GM23338 (cell line): Measurements from ENCODE around the gene EYS.

Experiments used
- CREB1 ChIP-seq: fragments of 250-450 bp; sonication (Bioruptor Pico); IDR thresholded peaks from 2 replicates; pipeline ENCODE4 v1.5.0; 2020; ENCODE audit warnings: low read depth, mild to moderate bottlenecking, moderate library complexity
- CTCF ChIP-seq, 2 experiments: fragments of 200-600 bp in 1 of 2; sonication (generic) in 1 of 2; conservative IDR thresholded peaks; 2 replicates each; pipeline versions ENCODE4 v1.5.1 to v1.6.1; 2016 to 2017; ENCODE audit warnings: antibody characterized with exemption in 2 of 2, low read depth in 2 of 2, mild to moderate bottlenecking in 2 of 2, moderate library complexity in 1 of 2
- EZH2 ChIP-seq: fragments of 200-600 bp; sonication (generic); IDR thresholded peaks from one replicate; pipeline ENCODE4 v1.8.0; 2017; ENCODE audit warnings: antibody characterized with exemption, mild to moderate bottlenecking, low read depth; ENCODE audit not compliant: unreplicated experiment
- EZH2phosphoT487 ChIP-seq: fragments of 200-600 bp; sonication (generic); IDR thresholded peaks from one replicate; pipeline ENCODE4 v1.8.1; 2018; ENCODE audit warnings: antibody characterized with exemption; ENCODE audit not compliant: unreplicated experiment
- JUNB ChIP-seq: IDR thresholded peaks from one replicate; pipeline ENCODE4 v1.6.1; 2016; ENCODE audit warnings: antibody characterized with exemption; ENCODE audit not compliant: unreplicated experiment
- NANOG ChIP-seq: IDR thresholded peaks from 2 replicates; pipeline ENCODE4 v1.6.1; 2016; ENCODE audit warnings: antibody characterized with exemption, borderline replicate concordance
- POLR2AphosphoS5 ChIP-seq: IDR thresholded peaks from 2 replicates; pipeline ENCODE4 v1.6.1; 2016; ENCODE audit warnings: antibody characterized with exemption, low read depth
- REST ChIP-seq: IDR thresholded peaks from one replicate; pipeline ENCODE4 v1.6.1; 2018; ENCODE audit warnings: antibody characterized with exemption; ENCODE audit not compliant: unreplicated experiment
- STAT1 ChIP-seq: IDR thresholded peaks from one replicate; pipeline ENCODE4 v1.6.1; 2016; ENCODE audit warnings: antibody characterized with exemption; ENCODE audit not compliant: unreplicated experiment

GRCh38 chr6:63690221-63690620 lies 2016.8 kb downstream of the EYS start:
- TF ChIP-seq STAT1 (no peak), CTCF (conservative IDR thresholded peaks at IDR 0.05; ENCODE audit: low read depth in 2 of 2) (no peak), EZH2phosphoT487 (no peak), JUNB (no peak), CREB1 (CRISPR knock-in tag) (no peak), EZH2 (no peak), POLR2AphosphoS5 (no peak), NANOG (no peak), REST (no peak)
